ENCODE measurements around the gene ZNF808.
"Not testable (repeated sequence)": the region's sequence is repeated elsewhere in the genome, so short reads cannot be mapped to it uniquely, and the experiment has no call there.

Gene ZNF808

DNA sequence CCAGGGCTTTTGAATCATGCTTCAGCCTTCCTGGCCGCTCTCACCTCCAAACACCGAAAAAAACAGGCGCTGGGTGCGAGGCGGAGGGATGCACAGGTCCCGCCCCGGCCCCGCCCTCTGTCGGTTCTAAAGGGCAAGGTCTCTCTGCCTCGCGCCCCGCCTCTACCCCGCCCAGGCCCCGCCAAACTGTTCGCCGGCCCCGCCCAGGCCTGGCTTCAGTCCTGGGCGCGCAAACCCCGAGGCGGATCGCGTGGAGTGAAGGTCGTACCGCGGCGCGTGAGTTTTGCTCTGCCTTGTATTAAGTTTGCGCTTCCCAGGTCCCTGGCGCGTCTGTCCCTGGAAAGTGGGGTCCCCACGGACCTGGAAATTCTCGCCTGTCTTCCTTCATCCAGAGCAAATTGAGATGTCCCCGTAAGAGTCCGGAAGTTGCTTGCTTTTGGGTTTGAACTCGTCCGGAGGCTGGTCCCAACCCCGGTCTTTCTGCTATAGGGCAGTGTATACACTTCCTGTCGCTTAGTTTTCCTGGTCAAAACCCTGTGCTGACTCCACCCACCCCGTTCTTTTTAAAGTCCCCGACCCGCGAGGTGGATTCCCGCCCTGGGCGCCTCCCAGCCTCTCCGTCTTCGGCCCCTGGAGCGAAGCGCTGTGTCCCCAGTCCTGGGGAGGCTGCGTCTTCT lies 8.4 kb downstream of the ZNF808 start:
- peak; percentile 79 for DNase-seq (ENCODE audit: low read depth, low spot score)

DNA sequence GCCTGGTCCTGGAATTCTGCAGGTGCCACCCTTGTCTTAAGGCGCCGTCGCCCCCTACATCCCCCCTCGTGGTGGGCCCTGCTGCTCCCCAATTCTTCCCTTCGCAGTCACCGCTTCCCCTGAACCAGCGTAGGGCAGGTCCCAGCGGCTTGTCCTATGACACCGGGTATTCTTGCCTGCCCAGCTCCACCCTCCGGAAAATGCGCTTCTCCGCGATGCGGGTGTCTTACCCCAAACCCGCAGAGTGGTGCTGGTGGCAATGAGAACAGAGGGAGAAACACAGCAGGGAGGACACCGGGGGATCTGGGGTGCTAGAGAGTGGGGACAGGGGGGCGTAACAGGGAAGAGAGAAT lies 9.0 kb downstream of the ZNF808 start:
- no peak for DNase-seq (ENCODE audit: low read depth, low spot score)

DNA sequence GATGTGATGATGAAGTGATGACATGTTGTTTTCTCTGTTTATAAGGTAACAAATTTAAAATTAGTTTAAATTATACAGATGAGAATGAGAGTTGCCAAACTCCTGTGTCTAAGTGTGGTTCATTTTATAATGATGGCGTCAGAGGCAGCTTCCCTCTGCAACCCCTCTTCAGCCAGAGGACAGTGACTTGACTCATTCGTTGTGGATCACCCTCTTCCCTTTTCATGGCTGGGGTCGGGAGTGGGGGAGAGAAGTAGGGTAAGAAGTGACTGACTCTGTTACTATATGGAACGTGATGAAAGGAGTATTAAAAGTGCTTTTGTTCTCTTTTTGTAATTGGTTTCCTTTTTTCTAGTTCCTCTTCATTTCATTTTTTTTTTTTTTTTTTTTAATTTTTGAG lies 11.3 kb downstream of the ZNF808 start:
- DNase-seq (ENCODE audit: low read depth, low spot score) = not testable (repeated sequence)

DNA sequence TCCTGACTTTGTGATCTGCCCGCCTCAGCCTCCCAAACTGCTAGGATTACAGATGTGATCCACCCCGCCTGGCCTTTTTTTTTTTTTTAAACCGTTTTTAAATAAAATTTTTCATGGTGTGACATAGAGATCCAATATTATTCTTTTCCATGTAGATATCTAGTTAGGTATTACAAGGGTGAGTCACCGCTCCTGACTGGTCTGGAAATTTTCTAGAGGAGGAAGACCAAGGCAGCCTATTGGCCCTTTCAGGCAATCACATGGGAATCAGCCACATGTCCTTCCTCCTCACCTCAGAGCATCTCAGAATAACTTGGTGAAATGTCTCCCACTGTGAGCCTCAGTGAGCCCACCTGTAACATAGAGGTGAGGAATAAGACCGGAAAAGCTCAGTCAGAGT lies 13.7 kb downstream of the ZNF808 start:
- not testable (repeated sequence) for DNase-seq (ENCODE audit: low read depth, low spot score)

DNA sequence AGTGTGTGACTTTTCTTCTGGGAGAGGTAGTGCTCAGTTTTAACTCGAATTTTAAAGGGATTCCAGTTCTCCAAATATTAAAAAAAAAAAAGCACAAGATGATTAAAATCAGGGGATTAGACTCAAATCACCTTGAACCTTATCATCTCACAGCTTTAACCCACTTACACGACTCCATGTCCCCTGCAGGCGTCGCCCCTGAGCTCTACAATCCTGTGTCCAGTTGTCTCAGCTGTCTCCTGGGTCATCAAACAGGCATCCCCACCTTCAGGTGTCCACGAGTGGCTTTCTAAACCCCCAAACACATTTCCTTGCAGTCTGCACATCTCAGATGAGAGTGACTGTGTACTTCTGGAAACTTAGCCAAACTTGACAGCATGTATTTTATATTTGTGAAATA lies 14.1 kb downstream of the ZNF808 start:
- DNase-seq (ENCODE audit: low read depth, low spot score) = no peak

DNA sequence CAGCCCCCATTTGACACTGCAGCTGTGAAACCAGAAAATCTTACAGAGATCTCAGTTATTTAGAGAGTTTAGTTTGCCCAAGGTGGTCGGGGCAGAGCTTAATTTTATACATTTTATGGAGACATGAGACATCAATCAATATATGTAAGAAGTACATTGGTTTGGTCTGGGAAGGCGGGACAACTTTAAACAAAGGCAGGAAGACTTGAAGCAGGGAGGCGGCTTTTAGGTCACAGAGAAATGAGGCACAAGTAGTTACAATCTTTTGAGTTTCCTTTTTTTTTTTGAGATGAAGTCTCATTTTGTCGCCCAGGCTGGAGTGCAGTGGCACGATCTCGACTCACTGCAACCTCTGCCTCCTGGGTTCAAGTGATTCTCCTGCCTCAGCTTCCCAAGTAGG lies 15.1 kb downstream of the ZNF808 start:
- DNase-seq (ENCODE audit: low read depth, low spot score) = not testable (repeated sequence)

DNA sequence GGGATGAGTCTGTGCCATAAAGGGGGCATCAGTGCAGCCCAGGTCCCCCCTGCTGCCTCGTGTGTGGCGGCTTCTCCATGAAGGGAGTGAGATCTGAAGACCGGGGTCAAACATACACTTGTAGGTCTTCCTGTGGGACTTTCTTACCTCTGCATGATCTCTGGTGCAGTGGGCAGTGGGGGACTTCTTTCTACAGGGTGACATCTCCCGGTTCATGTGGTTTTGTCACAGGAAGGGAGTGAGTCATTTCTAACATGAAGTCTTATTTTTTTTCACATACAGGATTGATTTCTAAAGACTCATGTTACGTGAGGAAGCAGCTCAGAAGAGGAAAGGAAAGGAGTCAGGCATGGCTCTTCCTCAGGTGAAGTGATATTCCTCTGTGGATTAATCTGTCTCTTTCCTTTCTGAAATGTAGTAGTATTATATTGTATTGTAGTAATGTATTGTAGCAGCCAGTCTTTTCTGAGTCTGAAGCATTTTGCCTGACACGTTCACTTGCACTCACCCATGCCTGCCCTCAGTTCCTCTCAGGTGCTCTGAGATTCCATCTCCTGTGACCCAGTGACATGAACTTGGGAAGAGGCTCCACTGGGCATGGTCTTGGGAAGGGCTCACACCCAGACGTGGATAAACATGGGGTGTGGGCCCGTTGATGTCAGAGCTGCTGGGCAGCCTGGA lies 15.7 kb downstream of the ZNF808 start:
- DNase-seq (ENCODE audit: low read depth, low spot score) = no peak

DNA sequence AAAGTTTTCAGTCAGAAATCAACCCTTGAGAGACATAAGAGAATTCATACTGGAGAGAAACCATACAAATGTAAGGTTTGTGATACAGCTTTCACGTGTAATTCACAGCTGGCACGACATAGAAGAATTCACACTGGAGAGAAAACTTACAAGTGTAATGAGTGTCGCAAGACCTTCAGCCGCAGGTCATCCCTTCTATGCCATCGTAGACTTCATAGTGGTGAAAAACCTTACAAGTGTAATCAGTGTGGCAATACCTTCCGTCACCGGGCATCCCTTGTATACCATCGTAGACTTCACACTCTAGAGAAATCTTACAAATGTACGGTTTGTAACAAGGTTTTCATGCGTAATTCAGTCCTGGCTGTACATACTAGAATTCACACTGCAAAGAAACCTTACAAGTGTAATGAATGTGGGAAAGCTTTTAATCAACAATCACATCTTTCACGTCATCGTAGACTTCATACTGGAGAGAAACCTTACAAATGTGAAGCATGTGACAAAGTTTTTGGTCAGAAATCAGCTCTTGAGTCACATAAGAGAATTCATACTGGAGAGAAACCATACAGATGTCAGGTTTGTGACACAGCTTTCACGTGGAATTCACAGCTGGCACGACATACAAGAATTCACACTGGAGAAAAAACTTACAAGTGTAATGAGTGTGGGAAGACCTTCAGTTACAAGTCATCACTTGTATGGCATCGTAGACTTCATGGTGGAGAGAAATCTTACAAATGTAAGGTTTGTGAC lies 26.9 kb downstream of the ZNF808 start:
- no peak for DNase-seq (ENCODE audit: low read depth, low spot score)

DNA sequence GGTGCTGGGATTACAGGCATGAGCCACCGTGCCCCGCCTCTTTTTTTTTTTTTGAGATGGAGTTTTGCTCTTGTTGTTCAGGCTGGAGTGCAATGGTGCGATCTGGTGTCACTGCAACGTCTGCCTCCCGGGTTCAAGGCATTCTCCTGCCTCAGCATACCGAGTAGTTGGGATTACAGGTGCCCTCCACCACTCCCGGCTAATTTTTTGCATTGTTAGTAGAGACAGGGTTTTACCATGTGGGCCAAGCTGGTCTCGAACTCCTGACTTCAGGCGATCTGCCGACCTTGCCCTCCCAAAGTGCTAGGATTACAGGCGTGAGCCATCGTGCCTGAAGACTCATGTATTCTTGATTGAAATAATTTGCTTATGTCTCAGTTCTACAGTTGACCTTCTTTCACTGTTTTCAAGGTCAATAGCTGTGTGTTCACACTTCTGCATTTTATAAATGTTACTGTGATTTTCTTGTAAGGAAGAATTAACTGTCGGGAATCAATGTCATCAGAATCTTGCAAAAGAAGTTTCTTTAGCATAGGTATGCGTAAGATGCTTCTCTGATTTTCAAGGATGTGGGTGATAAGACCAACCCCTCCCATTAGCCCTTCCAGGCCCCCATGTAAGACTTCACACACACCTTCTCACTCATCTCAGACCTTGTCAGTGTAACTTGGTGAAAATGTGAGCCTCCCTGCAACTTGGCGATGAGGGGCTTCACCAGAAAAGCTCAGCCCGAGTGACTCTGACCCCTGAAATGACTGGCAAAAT lies 29.9 kb downstream of the ZNF808 start:
- no peak for DNase-seq (ENCODE audit: low read depth, low spot score)

DNA sequence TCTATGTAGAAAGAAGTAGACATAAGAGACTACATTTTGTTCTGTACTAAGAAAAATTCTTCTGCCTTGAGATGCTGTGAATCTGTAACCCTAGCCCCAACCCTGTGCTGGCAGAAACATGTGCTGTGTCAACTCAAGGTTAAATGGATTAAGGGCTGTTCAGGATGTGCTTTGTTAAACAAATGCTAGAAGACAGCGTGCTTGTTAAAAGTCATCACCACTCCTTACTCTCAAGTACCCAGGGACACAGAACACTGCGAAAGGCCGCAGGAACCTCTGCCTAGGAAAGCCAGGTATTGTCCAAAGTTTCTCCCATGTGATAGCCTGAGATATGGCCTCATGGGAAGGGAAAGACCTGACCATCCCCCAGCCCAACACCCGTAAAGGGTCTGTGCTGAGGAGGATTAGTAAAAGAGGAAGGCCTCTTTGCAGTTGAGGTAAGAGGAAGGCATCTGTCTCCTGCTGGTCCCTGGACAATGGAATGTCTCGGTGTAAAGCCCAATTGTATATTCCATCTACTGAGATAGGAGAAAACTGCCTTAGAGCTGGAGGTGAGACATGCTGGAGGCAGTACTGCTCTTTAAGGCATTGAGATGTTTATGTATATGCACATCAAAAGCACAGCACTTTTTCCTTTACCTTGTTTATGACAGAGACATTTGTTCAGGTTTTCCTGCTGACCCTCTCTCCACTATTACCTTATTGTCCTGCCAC lies 31.4 kb downstream of the ZNF808 start:
- DNase-seq (ENCODE audit: low read depth, low spot score) = not testable (repeated sequence)

DNA sequence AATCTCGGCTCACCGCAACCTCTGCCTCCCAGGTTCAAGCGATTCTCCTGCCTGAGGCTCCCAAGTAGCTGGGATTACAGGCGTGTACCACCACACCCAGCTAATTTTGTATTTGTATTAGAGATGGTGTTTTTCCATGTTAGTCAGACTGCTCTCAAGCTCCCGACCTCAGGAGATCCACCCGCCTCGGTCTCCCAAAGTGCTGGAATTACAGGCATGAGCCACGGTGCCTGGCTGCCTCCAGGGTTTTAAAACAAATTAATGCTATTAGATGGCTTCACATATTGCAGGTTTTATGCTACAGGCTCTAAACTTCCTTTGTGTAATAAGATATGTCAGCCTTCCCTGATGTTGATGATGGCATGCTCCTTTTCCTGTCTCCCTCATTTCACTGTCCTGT lies 34.1 kb downstream of the ZNF808 start:
- not testable (repeated sequence) for DNase-seq (ENCODE audit: low read depth, low spot score)

DNA sequence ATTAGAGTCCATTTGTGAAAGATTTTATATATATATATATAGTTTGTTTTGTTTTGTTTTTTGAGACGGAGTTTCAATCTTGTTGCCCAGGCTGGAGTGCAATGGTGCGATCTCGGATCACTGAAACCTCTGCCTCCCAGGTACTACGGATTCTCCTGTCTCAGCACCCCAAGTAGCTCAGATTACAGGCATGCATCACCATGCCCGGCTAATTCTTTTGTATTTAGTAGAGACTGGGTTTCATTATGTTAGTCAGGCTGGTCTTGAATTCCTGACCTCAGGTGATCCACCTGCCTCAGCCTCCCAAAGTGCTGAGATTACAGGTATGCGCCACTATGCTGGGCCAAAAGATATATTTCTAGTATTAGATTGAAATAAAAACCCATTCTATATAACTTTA lies 38.7 kb downstream of the ZNF808 start:
- no peak for DNase-seq (ENCODE audit: low read depth, low spot score)

DNA sequence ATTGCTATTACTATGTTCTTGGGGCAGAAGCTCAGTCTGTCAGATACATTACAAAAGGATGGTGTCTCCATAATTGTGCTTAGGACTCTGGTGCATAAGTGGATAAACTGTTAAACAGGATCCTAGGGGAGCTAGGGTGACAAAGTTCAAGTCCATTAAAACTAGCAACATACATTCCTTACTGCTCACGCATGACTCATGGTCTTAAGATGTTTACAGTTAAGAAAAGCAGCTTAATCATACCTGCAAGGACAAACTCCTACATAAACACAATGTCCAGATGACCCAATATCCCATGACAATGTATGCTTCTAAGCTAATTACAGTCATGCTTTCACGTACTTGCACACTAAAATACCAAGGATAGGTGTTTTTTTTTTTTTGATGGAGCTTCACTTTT lies 39.1 kb downstream of the ZNF808 start:
- no peak for DNase-seq (ENCODE audit: low read depth, low spot score)

DNA sequence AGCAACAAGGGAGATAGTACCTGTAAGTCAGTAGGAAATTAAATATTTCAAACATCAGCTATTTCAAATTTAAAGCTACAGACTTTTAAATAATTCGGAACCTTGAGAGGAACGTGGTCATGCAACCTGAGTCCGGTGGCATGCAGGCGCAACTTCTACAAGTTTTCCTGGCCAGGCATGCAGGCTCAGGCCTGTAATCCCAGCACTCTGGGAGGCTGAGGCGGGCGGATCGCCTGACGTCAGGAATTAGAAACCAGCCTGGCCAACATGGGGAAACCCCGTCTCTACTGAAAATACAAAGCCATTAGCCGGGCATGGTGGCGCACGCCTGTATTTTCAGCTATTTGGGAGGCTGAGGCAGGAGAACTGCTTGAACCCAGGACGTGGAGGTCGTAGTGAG lies 40.5 kb downstream of the ZNF808 start:
- DNase-seq (ENCODE audit: low read depth, low spot score) = no peak

DNA sequence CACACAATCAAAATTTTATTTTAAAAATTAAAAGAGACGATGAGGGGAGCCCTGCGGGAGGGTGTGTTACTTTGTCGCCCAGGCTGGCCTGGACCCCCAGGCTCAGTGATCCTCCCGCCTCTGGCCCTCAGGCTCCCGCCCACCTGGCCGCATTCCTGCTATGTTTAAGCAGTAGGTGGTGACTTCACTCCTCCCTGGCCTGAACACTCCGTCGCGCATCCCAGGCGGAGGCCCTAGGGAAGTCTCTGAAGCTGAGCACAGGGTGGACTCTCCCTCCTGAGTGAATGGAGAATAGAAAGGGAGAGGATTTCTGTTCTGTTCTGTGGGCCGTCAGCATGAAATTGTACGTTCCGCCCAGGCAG lies 42.2 kb downstream of the ZNF808 start:
- DNase-seq (ENCODE audit: low read depth, low spot score) = not testable (repeated sequence)

DNA sequence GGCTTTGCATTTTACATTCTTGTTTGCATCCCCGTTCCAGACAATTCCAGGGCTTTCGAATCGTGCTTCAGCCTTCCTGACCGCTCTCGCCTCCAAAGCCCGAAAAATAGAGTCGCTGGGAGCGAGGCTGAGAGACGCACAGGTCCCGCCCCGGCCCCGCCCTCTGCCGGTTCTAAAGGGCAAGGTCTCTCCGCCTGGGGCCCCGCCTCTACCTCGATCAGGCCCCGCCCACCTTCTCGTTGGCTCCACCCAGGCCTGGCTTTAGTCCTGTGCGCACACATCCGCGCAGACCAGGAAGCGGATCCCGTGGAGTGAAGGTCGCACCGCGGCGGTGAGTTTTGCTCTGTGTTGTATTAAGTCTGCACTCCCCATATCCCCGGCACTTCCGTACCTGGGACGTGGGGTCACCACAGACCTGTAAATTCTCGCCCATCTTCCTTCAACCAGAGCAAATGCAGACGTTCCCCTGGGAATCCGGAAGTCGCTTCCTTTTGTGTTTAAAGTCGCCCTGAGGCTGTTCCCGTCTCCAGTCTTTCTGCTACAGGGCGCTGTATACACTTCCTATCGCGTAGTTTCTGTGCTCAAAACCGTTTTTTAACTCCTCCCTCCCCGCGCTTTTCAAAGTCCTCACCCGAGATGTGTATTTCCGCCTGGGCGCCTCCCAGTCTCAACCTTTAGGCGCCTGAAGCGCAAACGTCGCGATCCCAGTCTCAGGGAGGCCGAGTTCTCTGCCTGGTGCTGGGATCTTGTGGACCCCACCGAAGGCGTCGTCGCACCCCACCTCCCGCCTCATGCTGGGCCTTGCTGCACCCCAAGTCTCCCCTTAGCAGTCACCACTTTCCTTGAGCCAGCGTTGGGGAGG lies 42.8 kb downstream of the ZNF808 start, which contains the start of gene ZNF701:
Gene ZNF701, plus strand, starts transcription at position 288 of the 862 bp plus-strand sequence. CDS start 3,861 bp downstream, outside the sequence.
- DNase-seq (ENCODE audit: low read depth, low spot score) = peak; percentile 85

DNA sequence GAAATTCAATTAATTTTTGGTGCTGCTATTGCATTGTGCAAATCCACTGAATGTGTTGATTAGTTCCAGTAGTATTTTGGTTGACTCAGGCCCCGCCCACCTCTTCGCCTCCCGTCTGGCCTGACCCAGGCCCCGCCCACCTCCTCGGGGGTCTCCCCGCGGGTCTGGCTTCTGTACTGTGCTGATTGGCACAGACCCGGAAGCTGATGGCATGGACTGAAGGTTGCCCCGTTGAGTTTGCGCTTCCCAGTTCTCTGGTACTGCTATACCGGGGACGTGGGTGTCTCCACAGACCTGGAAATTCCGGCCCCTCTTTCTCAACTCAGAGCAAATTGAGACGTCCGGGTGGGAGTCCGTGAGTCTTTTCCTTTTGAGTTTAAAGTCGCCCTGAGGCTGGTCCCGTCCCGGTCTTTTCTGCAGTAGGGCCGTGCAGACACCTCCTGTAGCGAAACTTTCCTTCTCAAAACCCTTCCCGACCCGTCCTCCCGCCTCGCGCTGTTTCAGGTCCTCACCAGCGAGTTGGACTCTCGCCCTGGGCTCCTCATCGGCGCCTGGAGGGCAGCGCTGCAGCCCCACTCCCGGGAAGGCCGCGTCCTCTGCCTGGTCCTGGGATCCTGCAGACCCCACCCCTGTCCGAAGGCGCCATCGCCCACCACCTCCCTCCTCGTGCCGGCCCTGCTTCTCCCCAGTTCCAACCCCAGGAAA lies 57.4 kb downstream of the ZNF808 start:
- no peak for DNase-seq (ENCODE audit: low read depth, low spot score)

DNA sequence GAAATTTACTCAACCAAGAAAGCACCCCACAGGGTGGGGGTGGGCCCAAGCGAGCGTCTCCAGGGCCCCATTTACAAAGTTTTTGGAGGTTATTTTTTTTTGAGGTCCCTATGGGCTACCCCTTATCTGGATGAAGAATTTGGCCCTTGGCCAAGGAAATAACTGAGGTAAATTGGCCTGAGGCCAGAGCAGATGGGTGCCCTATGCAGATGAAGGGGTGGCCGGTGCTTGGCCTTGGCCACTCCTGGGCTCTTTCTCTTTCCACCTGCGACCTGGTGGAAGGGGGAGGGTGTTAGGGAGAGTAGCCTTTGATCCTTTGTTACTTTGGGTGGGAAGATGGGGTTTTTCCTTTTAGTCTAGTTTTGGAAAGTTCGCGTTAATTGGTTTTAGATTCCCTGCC lies 58.1 kb downstream of the ZNF808 start:
- no peak for DNase-seq (ENCODE audit: low read depth, low spot score)

DNA sequence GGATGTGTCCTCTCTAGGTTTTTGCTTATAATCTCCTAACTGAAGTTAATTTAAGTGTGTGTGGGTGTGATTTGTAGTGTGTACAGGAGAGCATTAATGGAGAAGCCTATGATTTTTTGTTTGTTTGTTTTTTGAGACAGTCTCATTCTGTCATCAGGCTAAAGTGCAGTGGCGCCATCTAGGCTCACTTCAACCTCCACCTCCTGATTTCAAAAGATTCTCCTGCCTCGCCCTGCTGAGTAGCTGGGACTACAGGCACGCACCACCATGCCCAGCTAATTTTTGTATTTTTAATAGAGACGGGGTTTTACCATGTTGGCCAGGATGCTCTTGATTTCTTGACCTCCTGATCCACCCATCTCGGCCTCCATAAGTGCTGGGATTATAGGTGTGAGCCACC lies 63.3 kb downstream of the ZNF808 start:
- no peak for DNase-seq (ENCODE audit: low read depth, low spot score)

DNA sequence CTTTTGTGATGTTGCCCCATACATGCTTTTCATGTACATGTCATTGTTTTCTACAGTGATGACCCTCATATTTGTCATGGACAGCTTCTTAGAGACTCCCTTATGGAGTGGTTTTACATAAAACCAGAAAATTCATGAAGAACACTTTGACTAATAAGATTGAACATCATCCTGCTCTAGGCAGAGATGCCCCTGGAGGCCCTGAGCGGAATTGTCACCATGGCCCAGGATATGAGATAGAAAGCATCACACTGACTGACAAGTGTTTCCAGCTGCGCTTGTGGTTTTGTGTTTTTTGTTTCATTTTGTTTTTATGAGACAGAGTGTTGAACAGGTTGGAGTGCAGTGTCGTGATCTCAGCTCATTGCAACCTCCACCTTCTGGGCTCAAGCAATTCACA lies 64.8 kb downstream of the ZNF808 start:
- DNase-seq (ENCODE audit: low read depth, low spot score) = no peak
